H9 (cell line): Measurements from ENCODE around the gene CNN3. TPM values are rescaled to one million over a fixed set of nuclear protein-coding genes. Genes with fewer than 3 reads are reported as not detected.
A peak's percentile ranks its signal among the peaks of the same experiment; 100 is the strongest.

Source experiments
- DNase-seq: peaks from one replicate; pipeline ENCODE4 v3.0.0-alpha.2; 2017
- H2AFZ ChIP-seq: one replicate; pipeline ENCODE4 v1.6.1; 2013; ENCODE audit warnings: mild to moderate bottlenecking, low read length, control low read depth, moderate library complexity
- H2AK5ac ChIP-seq: 2 replicates; pipeline ENCODE4 v1.6.1; 2013; ENCODE audit warnings: low read length, control low read depth, mixed read lengths; ENCODE audit not compliant: insufficient read length
- H2BK120ac ChIP-seq: one replicate; pipeline ENCODE4 v1.6.1; 2013; ENCODE audit warnings: low read depth, mild to moderate bottlenecking, low read length, control low read depth, inconsistent platforms; ENCODE audit not compliant: poor library complexity, severe bottlenecking
- H2BK12ac ChIP-seq: 2 replicates; pipeline ENCODE4 v1.6.1; 2013; ENCODE audit warnings: low read length, control low read depth, mixed read lengths, low read depth; ENCODE audit not compliant: insufficient read length
- H2BK15ac ChIP-seq: 2 replicates; pipeline ENCODE4 v1.6.1; 2013; ENCODE audit warnings: low read depth, low read length, control low read depth
- H2BK20ac ChIP-seq: one replicate; pipeline ENCODE4 v1.6.1; 2013; ENCODE audit warnings: low read depth, mild to moderate bottlenecking, low read length, control low read depth, inconsistent platforms; ENCODE audit not compliant: poor library complexity, severe bottlenecking
- H2BK5ac ChIP-seq: 2 replicates; pipeline ENCODE4 v1.6.1; 2013; ENCODE audit warnings: low read length, control low read depth, mixed read lengths; ENCODE audit not compliant: insufficient read length
- H3K14ac ChIP-seq: 2 replicates; pipeline ENCODE4 v1.6.1; 2013; ENCODE audit warnings: low read length, control low read depth; ENCODE audit not compliant: insufficient read depth
- H3K18ac ChIP-seq: 2 replicates; pipeline ENCODE4 v1.6.1; 2013; ENCODE audit warnings: low read depth, mild to moderate bottlenecking, mixed read lengths, low read length, control low read depth; ENCODE audit not compliant: insufficient read length
- H3K23ac ChIP-seq: 2 replicates; pipeline ENCODE4 v1.6.1; 2013; ENCODE audit warnings: low read length, control low read depth, mixed read lengths, low read depth; ENCODE audit not compliant: insufficient read length
- H3K23me2 ChIP-seq: 2 replicates; pipeline ENCODE4 v1.6.1; 2013; ENCODE audit warnings: low read depth, mild to moderate bottlenecking, mixed read lengths, low read length, control low read depth; ENCODE audit not compliant: insufficient read length, poor library complexity, severe bottlenecking
- H3K27ac ChIP-seq: 2 replicates; pipeline ENCODE4 v1.5.1; 2013; ENCODE audit warnings: low read length, control low read depth, mixed read lengths, low read depth; ENCODE audit not compliant: insufficient read length
- H3K27me3 ChIP-seq: 2 replicates; pipeline ENCODE4 v1.6.1; 2013; ENCODE audit warnings: low read length, control low read depth, inconsistent platforms; ENCODE audit not compliant: insufficient read depth
- H3K4ac ChIP-seq: 2 replicates; pipeline ENCODE4 v1.6.1; 2013; ENCODE audit warnings: low read depth, mild to moderate bottlenecking, control low read depth, inconsistent platforms, low read length, moderate library complexity
- H3K4me1 ChIP-seq: 2 replicates; pipeline ENCODE4 v1.6.1; 2013; ENCODE audit warnings: low read length, control low read depth, inconsistent platforms; ENCODE audit not compliant: insufficient read depth
- H3K4me2 ChIP-seq: 2 replicates; pipeline ENCODE4 v1.6.1; 2013; ENCODE audit warnings: low read length, control low read depth, mixed read lengths; ENCODE audit not compliant: insufficient read length, insufficient read depth
- H3K56ac ChIP-seq: 2 replicates; pipeline ENCODE4 v1.6.1; 2013; ENCODE audit warnings: low read depth, mild to moderate bottlenecking, mixed read lengths, low read length, control low read depth; ENCODE audit not compliant: insufficient read length
- H3K79me1 ChIP-seq: 2 replicates; pipeline ENCODE4 v1.6.1; 2013; ENCODE audit warnings: low read depth, mild to moderate bottlenecking, moderate library complexity, low read length, control low read depth, inconsistent platforms; ENCODE audit not compliant: insufficient read depth, poor library complexity, severe bottlenecking
- H3K79me2 ChIP-seq: 2 replicates; pipeline ENCODE4 v1.6.1; 2013; ENCODE audit warnings: low read length, control low read depth, inconsistent platforms; ENCODE audit not compliant: insufficient read depth
- H3K9ac ChIP-seq: 2 replicates; pipeline ENCODE4 v1.6.1; 2013; ENCODE audit warnings: low read length, control low read depth, mixed read lengths; ENCODE audit not compliant: insufficient read length; ENCODE audit errors: extremely low read depth
- H3K9me3 ChIP-seq: one replicate; pipeline ENCODE4 v1.6.1; 2013; ENCODE audit warnings: low read depth, low read length, inconsistent platforms; ENCODE audit not compliant: control insufficient read depth
- H3T11ph ChIP-seq: one replicate; pipeline ENCODE4 v1.6.1; 2013; ENCODE audit warnings: mild to moderate bottlenecking, low read length, control low read depth, inconsistent platforms
- H4K20me1 ChIP-seq: one replicate; pipeline ENCODE4 v1.6.1; 2013; ENCODE audit not compliant: control insufficient read depth, insufficient read length, insufficient read depth
- H4K5ac ChIP-seq: 2 replicates; pipeline ENCODE4 v1.6.1; 2013; ENCODE audit warnings: low read depth, mild to moderate bottlenecking, mixed read lengths, low read length, control low read depth; ENCODE audit not compliant: insufficient read length
- H4K8ac ChIP-seq: replicated peaks from 2 replicates; pipeline ENCODE4 v1.6.1; 2013; ENCODE audit warnings: low read length, control low read depth, mixed read lengths, low read depth; ENCODE audit not compliant: insufficient read length
- H4K91ac ChIP-seq: 2 replicates; pipeline ENCODE4 v1.6.1; 2013; ENCODE audit warnings: low read depth, mild to moderate bottlenecking, moderate library complexity, mixed read lengths, low read length, control low read depth; ENCODE audit not compliant: insufficient read length
- H3K27ac Mint-ChIP-seq, 3 experiments: 2 replicates in 2 of 3; 3 replicates in 1 of 3; pipeline ENCODE4 v1.8.0; 2020 to 2021; ENCODE audit warnings: mixed read lengths in 3 of 3, mild to moderate bottlenecking in 1 of 3, moderate library complexity in 1 of 3
- H3K27me3 Mint-ChIP-seq: 2 replicates; pipeline ENCODE4 v1.8.0; 2021; ENCODE audit warnings: low read depth, mild to moderate bottlenecking, moderate library complexity, mixed read lengths
- H3K36me3 Mint-ChIP-seq, 3 experiments: 2 replicates in 2 of 3; 3 replicates in 1 of 3; pipeline ENCODE4 v1.8.0; 2020 to 2021; ENCODE audit warnings: low read depth in 3 of 3, mixed read lengths in 3 of 3; ENCODE audit not compliant: insufficient read depth in 1 of 3
- H3K4me1 Mint-ChIP-seq, 2 experiments: 2 replicates each; pipeline ENCODE4 v1.8.0; 2020; ENCODE audit warnings: mixed read lengths in 2 of 2
- H3K4me3 Mint-ChIP-seq, 2 experiments: 2 replicates in 1 of 2; 3 replicates in 1 of 2; pipeline ENCODE4 v1.8.0; 2020 to 2021; ENCODE audit warnings: mild to moderate bottlenecking in 2 of 2, mixed read lengths in 2 of 2, moderate library complexity in 1 of 2
- H3K9me3 Mint-ChIP-seq, 2 experiments: 2 replicates in 1 of 2; 3 replicates in 1 of 2; pipeline ENCODE4 v1.8.0; 2020; ENCODE audit warnings: mild to moderate bottlenecking in 2 of 2, mixed read lengths in 2 of 2, moderate library complexity in 1 of 2
- WGBS: extraction: QIAGEN DNeasy Blood & Tissue Kit; methylation state at CpG from one replicate; pipeline ENCODE4 v1.1.7; 2013; ENCODE audit warnings: missing lambda C conversion rate, low lambda C conversion rate, mixed read lengths; ENCODE audit not compliant: insufficient read length; ENCODE audit errors: extremely low coverage; 5-methylcytosine and 5-hydroxymethylcytosine counted together
- total RNA-seq: library from RNA; stranded (reverse); gene quantifications from 2 replicates; pipeline ENCODE4 v1.2.1, GENCODE V29; 2021
- TF ChIP-seq, protein P1 (sequence below): fragments of 200-600 bp; sonication (generic); conservative IDR thresholded peaks from 3 replicates; pipeline ENCODE4 v1.8.0; 2021; ENCODE audit warnings: antibody characterized with exemption, mild to moderate bottlenecking

The CNN3 gene
- total RNA-seq, 1 experiment from 2014 or later, result 279 TPM

GRCh38 chr1:94926126-94926914 lies 590 bp downstream of the CNN3 start:
- Histone ChIP-seq H2BK12ac (peak overlapping the region; percentile 83), H3K4me2 (peak overlapping the region; percentile 79), H3K79me2 (peaks cover 31% of the 10 kb centered on the region), H3K18ac (peak overlapping the region; percentile 97), H3K9ac (peak overlapping the region; percentile 92), H2BK20ac (no peak overlapping the region), H3K23me2 (peaks cover 18% of the 10 kb centered on the region), H2BK120ac (peak overlapping the region; percentile 83), H3K27ac (peak overlapping the region; percentile 82), H4K20me1 (no peaks in the 10 kb centered on the region), H3K27me3 (no peaks in the 10 kb centered on the region), H2AK5ac (no peak overlapping the region), H2BK5ac (peak overlapping the region; percentile 36), H2BK15ac (peak overlapping the region; percentile 59; the same call in 1 of the 2 replicates), H3T11ph (peak overlapping the region; percentile 3), H4K5ac (peak overlapping the region; percentile 76), H2AFZ (no peak overlapping the region), H3K4ac (peak overlapping the region; percentile 97), H3K4me1 (peaks cover 19% of the 10 kb centered on the region; the same call in 1 of the 2 replicates), H4K91ac (peak overlapping the region; percentile 99), H3K23ac (peak overlapping the region; percentile 43), H3K56ac (peak overlapping the region; percentile 67), H3K79me1 (peaks cover 5% of the 10 kb centered on the region), H3K9me3 (no peaks in the 10 kb centered on the region), H3K14ac (peak overlapping the region; percentile 93), H4K8ac (no peak overlapping the region)
- Mint-ChIP-seq H3K9me3 (peaks cover 0 to 2% of the 10 kb centered on the region in 2 experiments; a peak in 1 of 5 replicates), H3K4me3 (peak overlapping the region; percentile 95 to 98), H3K36me3 (peaks cover 18 to 34% (median 27%) of the 10 kb centered on the region in 3 experiments), H3K27me3 (no peaks in the 10 kb centered on the region), H3K4me1 (peaks cover 65 to 72% of the 10 kb centered on the region in 2 experiments), H3K27ac (peak overlapping the region; percentile 100)
- peak; percentile 58 for DNase-seq
- no CpG with 5 or more reads among the region's 78 CpGs for WGBS
- TF ChIP-seq, protein P1, sequence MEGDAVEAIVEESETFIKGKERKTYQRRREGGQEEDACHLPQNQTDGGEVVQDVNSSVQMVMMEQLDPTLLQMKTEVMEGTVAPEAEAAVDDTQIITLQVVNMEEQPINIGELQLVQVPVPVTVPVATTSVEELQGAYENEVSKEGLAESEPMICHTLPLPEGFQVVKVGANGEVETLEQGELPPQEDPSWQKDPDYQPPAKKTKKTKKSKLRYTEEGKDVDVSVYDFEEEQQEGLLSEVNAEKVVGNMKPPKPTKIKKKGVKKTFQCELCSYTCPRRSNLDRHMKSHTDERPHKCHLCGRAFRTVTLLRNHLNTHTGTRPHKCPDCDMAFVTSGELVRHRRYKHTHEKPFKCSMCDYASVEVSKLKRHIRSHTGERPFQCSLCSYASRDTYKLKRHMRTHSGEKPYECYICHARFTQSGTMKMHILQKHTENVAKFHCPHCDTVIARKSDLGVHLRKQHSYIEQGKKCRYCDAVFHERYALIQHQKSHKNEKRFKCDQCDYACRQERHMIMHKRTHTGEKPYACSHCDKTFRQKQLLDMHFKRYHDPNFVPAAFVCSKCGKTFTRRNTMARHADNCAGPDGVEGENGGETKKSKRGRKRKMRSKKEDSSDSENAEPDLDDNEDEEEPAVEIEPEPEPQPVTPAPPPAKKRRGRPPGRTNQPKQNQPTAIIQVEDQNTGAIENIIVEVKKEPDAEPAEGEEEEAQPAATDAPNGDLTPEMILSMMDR, result peak; percentile 67
